ENCODE data around the gene ZNG1C.
"Not testable (repeated sequence)": the region's sequence is repeated elsewhere in the genome, so short reads cannot be mapped to it uniquely, and the experiment has no call there.

The ZNG1C gene

DNA sequence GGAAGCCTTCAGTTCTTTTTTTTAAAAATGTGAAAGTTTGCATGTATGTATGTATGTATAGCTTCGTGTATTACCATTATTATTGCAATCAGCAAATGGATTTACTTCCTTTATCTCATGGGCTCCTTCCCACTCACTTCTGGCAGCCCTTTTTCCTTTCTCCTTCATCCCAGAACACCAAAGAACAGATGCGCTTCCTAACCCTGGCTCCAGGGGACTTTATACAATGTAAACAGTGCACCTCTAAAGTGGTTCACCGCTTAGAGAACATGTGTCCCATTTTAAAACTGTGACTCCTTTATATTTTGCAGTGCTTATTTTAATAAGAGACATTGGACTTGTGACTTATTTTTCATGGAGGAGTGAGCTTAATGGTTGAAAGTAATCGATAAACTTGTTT lies 101.5 kb downstream of the ZNG1C start:
- not testable (repeated sequence) for DNase-seq

DNA sequence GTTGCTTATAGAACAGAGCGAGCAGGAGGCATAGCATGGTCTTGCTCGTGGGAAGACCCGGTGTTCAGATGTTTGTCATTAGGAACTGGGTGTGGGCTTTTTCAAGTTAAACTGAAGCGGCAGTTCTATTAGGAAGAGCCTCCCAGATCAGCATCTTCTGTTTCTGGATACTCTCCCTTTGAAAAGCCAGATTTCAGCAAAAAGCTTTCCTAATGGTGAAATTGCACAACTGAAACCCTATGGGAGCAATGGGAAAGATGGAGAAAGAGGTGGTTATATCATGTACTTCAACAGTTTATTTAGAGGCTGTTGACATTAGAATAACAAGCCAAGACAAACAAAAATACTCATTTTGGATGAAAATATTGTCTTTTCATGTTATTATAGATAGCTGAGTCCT lies 102.2 kb downstream of the ZNG1C start:
- not testable (repeated sequence) for DNase-seq

All from CD4-positive, alpha-beta T cell treated with Interleukin-4 for 4 hours (primary cell).